Tibial nerve (tissue), 4 donors: ENCODE results near the gene PES1. TPM values are rescaled to one million over a fixed set of nuclear protein-coding genes. Genes with fewer than 3 reads are reported as not detected.
"Not testable (repeated sequence)": the region's sequence is repeated elsewhere in the genome, so short reads cannot be mapped to it uniquely, and the experiment has no call there.

ENCODE experiments used
- DNase-seq, 2 donors: peaks; one replicate each; pipeline ENCODE4 v3.0.0-alpha.2; 2019; ENCODE audit warnings: low spot score in 2 of 2
- H3K27ac ChIP-seq, 4 donors: fragments of 200-600 bp; sonication (generic) in 3 of 4; one replicate each; pipeline ENCODE4 v1.5.1; 2017 to 2019; ENCODE audit warnings: mild to moderate bottlenecking in 1 of 4
- H3K27me3 ChIP-seq, 2 donors: fragments of 200-600 bp; sonication (generic) in 1 of 2; one replicate each; pipeline versions ENCODE4 v1.5.1 to v1.6.0; 2017 to 2019
- H3K36me3 ChIP-seq, 3 donors: fragments of 200-600 bp; sonication (generic); one replicate each; pipeline ENCODE4 v1.5.1; 2018 to 2019
- H3K4me1 ChIP-seq, 4 donors: fragments of 200-600 bp; sonication (generic) in 3 of 4; one replicate each; pipeline ENCODE4 v1.5.1; 2017 to 2019
- H3K4me3 ChIP-seq, 4 donors: fragments of 200-600 bp; sonication (generic) in 3 of 4; one replicate each; pipeline ENCODE4 v1.5.1; 2017 to 2019; ENCODE audit warnings: mild to moderate bottlenecking in 1 of 4, moderate library complexity in 1 of 4
- H3K9me3 ChIP-seq, 4 donors: fragments of 200-600 bp; sonication (generic) in 3 of 4; one replicate each; pipeline ENCODE4 v1.5.1; 2017 to 2019
- CTCF ChIP-seq, 5 experiments: fragments of 200-600 bp in 3 of 5; fragments of 450-650 bp in 2 of 5; sonication (generic) in 3 of 5; IDR thresholded peaks; one replicate each; pipeline ENCODE4 v1.5.1; 2016 to 2019; ENCODE audit warnings: antibody characterized with exemption in 5 of 5, mild to moderate bottlenecking in 3 of 5, moderate library complexity in 2 of 5
- EP300 ChIP-seq, 2 donors: sonication (generic); formaldehyde crosslinking; IDR thresholded peaks; one replicate each; pipeline ENCODE4 v1.6.1; 2017; ENCODE audit warnings: antibody characterized with exemption in 2 of 2, mild to moderate bottlenecking in 1 of 2
- POLR2A ChIP-seq, 2 donors: fragments of 450-650 bp; IDR thresholded peaks; one replicate each; pipeline ENCODE4 v1.6.1; 2017; ENCODE audit warnings: antibody characterized with exemption in 2 of 2, mild to moderate bottlenecking in 2 of 2, moderate library complexity in 2 of 2
- WGBS, 2 donors: methylation state at CpG; one replicate each; pipeline ENCODE4 v1.1.5; 2018; 5-methylcytosine and 5-hydroxymethylcytosine counted together
- total RNA-seq, 4 donors: library from RNA; depleted of rRNA; stranded (reverse); fragments of >200 nt; gene quantifications; one replicate each; pipeline ENCODE4 v1.1.0, GENCODE V29; 2016

PES1 gene
- total RNA-seq, 4 donors from 2014 or later = 53.9 to 74.7 (median 70.3) TPM

- no peak for TF ChIP-seq CTCF (IDR thresholded peaks at IDR 0.05)
- no peak for TF ChIP-seq EP300 (IDR thresholded peaks at IDR 0.05)
- TF ChIP-seq POLR2A (IDR thresholded peaks at IDR 0.05) = no peak
- H3K4me1 ChIP-seq = no peaks in the 10 kb centered on the region
- no peaks in the 10 kb centered on the region for H3K27me3 ChIP-seq
- WGBS, 2 donors = 57 to 67% methylated on average over 8 to 10 of the region's 10 CpGs
- no peak for DNase-seq
- H3K4me3 ChIP-seq = no peak overlapping the region
- no peak overlapping the region for H3K27ac ChIP-seq
- H3K36me3 ChIP-seq = peaks cover 0 to 6% (median 0%) of the 10 kb centered on the region in 3 donors
- H3K9me3 ChIP-seq = no peaks in the 10 kb centered on the region
These were observed 30.1 kb downstream of the PES1 start for GRCh38 chr22:30561402-30562189.

- WGBS, 2 donors = 87 to 88% methylated on average over 11 of the region's 11 CpGs
- H3K4me3 ChIP-seq, H3K27me3 ChIP-seq, DNase-seq, H3K4me1 ChIP-seq, H3K9me3 ChIP-seq, H3K27ac ChIP-seq: not testable (repeated sequence)
- H3K36me3 ChIP-seq = peaks cover 0 to 15% (median 0%) of the 10 kb centered on the region in 3 donors
These were observed 31.0 kb downstream of the PES1 start for GRCh38 chr22:30560643-30561202.

- Histone ChIP-seq H3K36me3 (peaks cover 0 to 23% (median 0%) of the 10 kb centered on the region in 3 donors), H3K27ac (no peak overlapping the region), H3K27me3 (no peaks in the 10 kb centered on the region), H3K4me3 (no peak overlapping the region), H3K4me1 (no peaks in the 10 kb centered on the region), H3K9me3 (no peaks in the 10 kb centered on the region)
- DNase-seq = no peak
- WGBS, 2 donors = 68 to 74% methylated on average over 6 of the region's 6 CpGs
- TF ChIP-seq EP300 (IDR thresholded peaks at IDR 0.05) (no peak), POLR2A (IDR thresholded peaks at IDR 0.05) (no peak), CTCF (IDR thresholded peaks at IDR 0.05) (no peak)
These were observed 31.8 kb downstream of the PES1 start for GRCh38 chr22:30559889-30560288.

GRCh38 chr22:30557243-30557642 lies 34.5 kb downstream of the PES1 start:
- Histone ChIP-seq H3K4me3 (no peak overlapping the region), H3K4me1 (no peaks in the 10 kb centered on the region), H3K27ac (no peak overlapping the region), H3K36me3 (peaks cover 0 to 35% (median 0%) of the 10 kb centered on the region in 3 donors), H3K9me3 (no peaks in the 10 kb centered on the region), H3K27me3 (no peaks in the 10 kb centered on the region)
- TF ChIP-seq EP300 (IDR thresholded peaks at IDR 0.05) (no peak), CTCF (IDR thresholded peaks at IDR 0.05) (no peak), POLR2A (IDR thresholded peaks at IDR 0.05) (no peak)
- no peak for DNase-seq
- 48 to 67% methylated on average over 3 to 8 of the region's 8 CpGs for WGBS, 2 donors

GRCh38 chr22:30556388-30556787 lies 35.3 kb downstream of the PES1 start:
- Histone ChIP-seq H3K27ac (no peak overlapping the region), H3K36me3 (peaks cover 0 to 35% (median 0%) of the 10 kb centered on the region in 3 donors), H3K4me3 (no peak overlapping the region), H3K27me3 (no peaks in the 10 kb centered on the region), H3K9me3 (no peaks in the 10 kb centered on the region), H3K4me1 (no peaks in the 10 kb centered on the region)
- TF ChIP-seq CTCF (IDR thresholded peaks at IDR 0.05) (no peak), EP300 (IDR thresholded peaks at IDR 0.05) (no peak), POLR2A (IDR thresholded peaks at IDR 0.05) (no peak)
- WGBS, 2 donors = 54 to 73% methylated on average over 6 of the region's 6 CpGs
- no peak for DNase-seq
